ENCODE measurements around the gene LPAR2.
"Not testable (repeated sequence)": the region's sequence is repeated elsewhere in the genome, so short reads cannot be mapped to it uniquely, and the experiment has no call there.

LPAR2 gene

GRCh38 chr19:19630426-19630825 lies 2.4 kb upstream of the LPAR2 start:
- DNase-seq: no peak

- no peak for DNase-seq
Observed at GRCh38 chr19:19630062-19630414, 2.0 kb upstream of the LPAR2 start.

DNA sequence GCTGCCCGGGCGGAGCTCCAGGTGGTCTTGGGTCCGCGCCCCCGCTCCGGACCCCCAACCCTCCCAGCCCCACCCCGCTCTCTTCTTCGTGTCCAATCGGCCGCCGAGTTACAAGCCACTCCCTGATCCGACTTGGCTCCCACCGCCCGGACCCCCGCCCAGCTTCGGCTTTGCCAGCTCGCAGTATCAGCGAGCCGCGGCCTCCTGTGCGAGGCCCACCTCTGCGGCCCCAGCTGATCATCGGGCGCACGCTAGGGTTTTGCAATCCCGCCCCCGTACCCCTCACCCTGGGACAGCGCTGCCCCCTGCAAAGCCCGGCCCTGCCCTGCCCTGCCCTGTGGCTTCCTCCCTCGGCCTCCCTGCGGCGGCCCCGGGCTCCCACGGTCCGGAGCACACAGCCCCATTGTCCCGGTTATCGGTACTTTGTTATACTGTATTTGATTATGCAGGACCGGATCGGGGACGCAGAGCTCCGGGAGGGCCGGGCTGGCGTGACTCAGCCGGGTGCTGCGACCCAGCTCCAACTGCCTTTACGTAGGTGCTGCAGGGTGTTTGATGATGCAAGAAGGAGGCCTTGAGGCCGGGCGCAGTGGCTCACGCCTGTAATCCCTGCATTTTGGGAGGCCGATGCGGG lies 598 bp upstream of the LPAR2 start:
- DNase-seq: peak in 2 of 5 donors; percentile 24 to 45

- peak in 1 of 5 donors; percentile 9 for DNase-seq
Observed at GRCh38 chr19:19626516-19627472, 1.2 kb downstream of the LPAR2 start.

DNA sequence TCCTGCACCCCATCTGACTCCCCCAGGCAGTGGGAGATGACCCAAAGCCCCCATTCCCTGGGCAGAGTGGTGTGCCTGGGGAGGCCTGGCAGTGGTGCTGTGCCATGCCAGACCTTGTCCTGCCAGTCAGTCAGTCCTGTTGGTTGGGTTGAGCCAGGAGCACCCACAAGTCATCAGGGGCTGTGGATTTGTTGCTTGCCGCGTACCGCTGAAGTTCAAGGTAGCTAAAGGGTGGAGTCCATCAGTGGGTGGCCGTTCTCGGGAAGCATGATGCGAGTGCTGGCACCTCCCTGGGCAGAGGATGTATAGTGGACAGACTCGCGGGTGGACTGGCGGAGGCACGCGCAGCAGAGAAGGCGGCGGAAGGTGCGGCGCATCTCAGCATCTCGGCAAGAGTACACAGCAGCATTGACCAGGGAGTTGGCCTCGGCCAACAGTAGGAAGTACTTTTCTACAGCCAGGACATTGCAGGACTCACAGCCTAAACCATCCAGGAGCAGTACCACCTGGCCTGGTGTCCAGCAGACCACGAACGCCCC lies 3.9 kb downstream of the LPAR2 start:
- DNase-seq: no peak

DNA sequence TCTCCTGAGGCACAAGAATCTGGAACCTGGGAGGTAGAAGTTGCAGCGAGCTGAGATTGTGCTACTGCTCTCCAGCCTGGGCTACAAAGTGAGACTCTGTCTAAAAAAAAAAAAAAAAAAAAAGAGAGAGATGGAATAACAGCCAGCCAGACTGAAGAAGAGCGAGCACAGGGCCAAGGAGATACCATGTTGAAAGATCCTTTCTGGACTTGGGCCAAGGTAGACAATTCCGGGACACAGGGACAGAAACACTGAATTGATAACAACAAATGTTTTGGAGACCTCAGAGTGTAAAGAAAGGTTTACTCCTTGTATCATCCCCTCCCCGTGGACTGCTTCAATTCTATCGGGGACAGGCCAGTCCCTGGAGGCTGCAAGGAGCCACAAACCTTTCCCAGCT lies 4.6 kb downstream of the LPAR2 start:
- no peak for DNase-seq

GRCh38 chr19:19619849-19620210 lies 8.2 kb downstream of the LPAR2 start:
- DNase-seq: no peak

GRCh38 chr19:19619181-19619848 lies 8.7 kb downstream of the LPAR2 start:
- no peak for DNase-seq

- peak; percentile 98 to 100 (median 99) for DNase-seq
Observed at GRCh38 chr19:19618219-19619051, 9.6 kb downstream of the LPAR2 start, which contains the start of gene PBX4. PBX4 (minus strand) TSS chr19:19618687; CDS start chr19:19618629, 58 bp downstream.

GRCh38 chr19:19615086-19615485 lies 12.9 kb downstream of the LPAR2 start:
- DNase-seq: peak in 2 of 5 donors; percentile 25 to 57

DNA sequence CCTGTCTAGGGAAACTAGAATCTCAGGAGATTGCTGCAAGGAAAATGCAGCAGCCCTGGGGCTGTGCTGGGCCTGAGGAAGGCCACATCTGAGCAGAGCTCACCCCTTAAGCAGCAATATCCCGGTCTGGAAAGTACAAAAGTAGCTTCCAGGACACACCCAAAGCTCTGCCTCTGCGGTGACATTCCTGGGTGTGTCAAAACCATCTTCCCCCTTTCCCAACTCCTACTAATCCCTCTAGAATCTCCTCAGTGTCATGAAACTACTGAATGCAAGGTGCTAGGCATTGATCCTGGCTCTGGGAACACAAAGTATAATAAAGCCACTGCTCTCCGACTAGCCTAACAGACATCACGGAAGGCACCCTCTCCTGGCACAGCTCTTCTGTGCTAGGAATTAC lies 14.5 kb downstream of the LPAR2 start:
- DNase-seq: no peak

GRCh38 chr19:19610376-19611202 lies 17.4 kb downstream of the LPAR2 start:
- DNase-seq: no peak

GRCh38 chr19:19606686-19607085 lies 21.3 kb downstream of the LPAR2 start:
- DNase-seq: not testable (repeated sequence)

DNA sequence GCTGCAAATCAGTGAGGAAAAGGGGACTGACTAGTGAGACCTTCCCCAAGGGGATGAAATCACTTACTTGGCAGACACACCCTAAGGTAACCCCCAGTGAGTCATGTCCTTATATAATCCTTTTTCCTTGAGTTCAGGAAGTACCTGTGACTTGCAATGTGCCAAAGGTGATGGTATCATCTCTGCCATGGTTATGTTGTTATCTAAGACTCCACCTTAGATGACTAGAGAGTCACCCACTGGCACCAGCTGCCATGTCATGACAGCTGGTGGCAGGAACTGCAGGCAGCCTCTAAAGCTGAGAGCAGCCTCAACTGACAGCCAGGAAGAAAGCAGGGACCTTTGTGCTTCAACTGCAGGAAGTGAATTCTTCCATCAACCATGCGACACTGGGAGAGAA lies 22.0 kb downstream of the LPAR2 start:
- DNase-seq: peak; percentile 27 to 82 (median 48)

DNA sequence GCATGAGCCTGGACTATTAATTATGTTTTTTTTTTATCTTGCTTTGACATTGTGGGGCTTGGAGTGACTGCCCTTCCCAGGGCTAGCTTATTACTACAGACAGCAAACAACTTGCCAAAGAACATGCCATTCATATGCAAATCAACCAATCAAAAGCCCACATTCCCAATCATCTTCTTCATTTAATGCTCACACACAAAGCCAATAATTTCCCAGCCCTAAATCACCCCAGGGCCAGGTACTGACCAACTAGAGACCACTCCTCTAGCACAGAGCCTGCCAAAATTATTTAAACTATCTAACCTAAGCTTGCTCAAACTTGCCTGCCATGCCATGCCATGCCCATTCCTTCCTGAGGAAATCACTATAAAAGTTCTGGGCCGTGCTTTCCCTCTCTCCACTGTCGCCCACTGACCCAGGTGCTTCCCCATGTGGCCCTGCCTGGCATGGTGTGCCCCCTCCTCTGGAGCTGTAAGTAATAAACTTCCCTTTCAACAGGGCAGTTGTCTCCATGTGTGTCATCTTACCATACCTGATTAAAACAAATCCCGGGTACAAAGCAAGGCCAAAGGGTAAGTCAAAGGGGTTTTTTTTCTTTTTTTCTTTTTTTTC lies 25.2 kb downstream of the LPAR2 start:
- DNase-seq: no peak

- DNase-seq: peak; percentile 27 to 57 (median 45)
Observed at GRCh38 chr19:19602136-19602712, 25.8 kb downstream of the LPAR2 start.

- DNase-seq: peak in 1 of 5 donors; percentile 28
Observed at GRCh38 chr19:19600793-19601330, 27.2 kb downstream of the LPAR2 start.

DNA sequence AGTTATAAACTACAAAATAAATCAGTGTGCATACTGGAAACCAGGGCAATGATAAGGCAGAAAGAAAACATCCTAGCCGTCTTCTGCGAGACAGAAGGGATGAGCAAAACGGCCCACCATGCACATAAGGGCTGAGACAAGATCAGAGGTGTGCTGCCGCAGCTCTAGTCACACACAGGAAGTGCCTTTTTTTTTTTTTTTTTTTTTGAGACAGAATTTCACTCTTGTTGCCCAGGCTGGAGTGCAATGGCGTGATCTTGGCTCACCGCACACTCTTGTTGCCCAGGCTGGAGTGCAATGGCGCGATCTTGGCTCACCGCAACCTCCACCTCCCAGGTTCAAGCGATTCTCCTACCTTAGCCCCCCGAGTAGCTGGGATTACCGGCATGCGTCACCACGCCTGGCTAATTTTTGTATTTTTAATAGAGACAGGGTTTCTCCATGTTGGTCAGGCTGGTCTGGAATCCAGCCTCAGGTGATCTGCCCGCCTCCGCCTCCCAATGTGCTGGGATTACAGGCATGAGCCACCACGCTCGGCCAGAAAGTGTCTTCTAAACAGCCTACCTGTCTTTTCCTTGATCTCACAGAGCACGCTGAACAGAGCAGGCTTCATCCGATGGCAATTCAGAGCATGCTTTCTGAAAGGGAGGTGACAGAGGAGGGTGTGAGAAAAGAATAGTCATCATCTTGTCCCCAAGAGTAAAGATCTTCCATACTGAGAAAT lies 29.1 kb downstream of the LPAR2 start:
- DNase-seq: peak; percentile 46 to 88 (median 64)

- DNase-seq: peak in 4 of 5 donors; percentile 42 to 95 (median 60)
Observed at GRCh38 chr19:19597809-19598306, 30.2 kb downstream of the LPAR2 start.

Measured in T-helper 1 cell (primary cell).